Cardiac fibroblast (primary cell): ENCODE data around the gene VN1R2.
"Not testable (repeated sequence)": the region's sequence is repeated elsewhere in the genome, so short reads cannot be mapped to it uniquely, and the experiment has no call there.

Source experiments
- DNase-seq, 2 donors: peaks; one replicate each; pipeline versions ENCODE4 v3.0.0 to v3.0.0-alpha.2; 2010; ENCODE audit warnings: low read depth in 2 of 2
- H3K4me3 ChIP-seq, 2 donors: replicated peaks in 1 of 2; 1 replicate in 1 of 2; 2 replicates in 1 of 2; pipeline ENCODE4 v1.5.1; 2011; ENCODE audit warnings: low read depth in 2 of 2, low read length in 2 of 2, mild to moderate bottlenecking in 2 of 2, moderate library complexity in 1 of 2
- TF ChIP-seq, protein P1 (sequence below): IDR thresholded peaks from one replicate; pipeline ENCODE4 v1.5.1; 2011; ENCODE audit warnings: low read depth, mild to moderate bottlenecking, low read length, inconsistent platforms

The VN1R2 gene

DNA sequence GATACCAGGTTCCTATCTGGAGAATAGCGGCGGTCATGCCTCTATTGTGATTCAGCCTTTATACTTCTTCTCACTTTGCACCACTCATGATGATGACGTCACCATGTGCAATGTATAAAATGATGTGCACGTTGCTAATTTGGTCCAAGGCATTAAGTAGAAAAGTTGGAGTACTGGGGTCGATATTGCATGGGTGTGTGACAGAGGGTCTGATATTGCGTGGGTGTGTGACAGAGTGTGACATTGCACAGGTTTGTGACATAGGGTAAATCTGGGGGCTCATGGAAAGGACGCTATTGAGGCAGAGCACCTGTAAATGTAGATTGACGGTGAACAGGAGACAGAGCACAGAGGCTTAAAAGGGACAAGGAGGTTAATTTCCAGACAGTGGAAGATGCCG, 14.0 kb downstream of the VN1R2 start:
- TF ChIP-seq, protein P1, sequence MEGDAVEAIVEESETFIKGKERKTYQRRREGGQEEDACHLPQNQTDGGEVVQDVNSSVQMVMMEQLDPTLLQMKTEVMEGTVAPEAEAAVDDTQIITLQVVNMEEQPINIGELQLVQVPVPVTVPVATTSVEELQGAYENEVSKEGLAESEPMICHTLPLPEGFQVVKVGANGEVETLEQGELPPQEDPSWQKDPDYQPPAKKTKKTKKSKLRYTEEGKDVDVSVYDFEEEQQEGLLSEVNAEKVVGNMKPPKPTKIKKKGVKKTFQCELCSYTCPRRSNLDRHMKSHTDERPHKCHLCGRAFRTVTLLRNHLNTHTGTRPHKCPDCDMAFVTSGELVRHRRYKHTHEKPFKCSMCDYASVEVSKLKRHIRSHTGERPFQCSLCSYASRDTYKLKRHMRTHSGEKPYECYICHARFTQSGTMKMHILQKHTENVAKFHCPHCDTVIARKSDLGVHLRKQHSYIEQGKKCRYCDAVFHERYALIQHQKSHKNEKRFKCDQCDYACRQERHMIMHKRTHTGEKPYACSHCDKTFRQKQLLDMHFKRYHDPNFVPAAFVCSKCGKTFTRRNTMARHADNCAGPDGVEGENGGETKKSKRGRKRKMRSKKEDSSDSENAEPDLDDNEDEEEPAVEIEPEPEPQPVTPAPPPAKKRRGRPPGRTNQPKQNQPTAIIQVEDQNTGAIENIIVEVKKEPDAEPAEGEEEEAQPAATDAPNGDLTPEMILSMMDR, result no peak
- no peak overlapping the region for H3K4me3 ChIP-seq

DNA sequence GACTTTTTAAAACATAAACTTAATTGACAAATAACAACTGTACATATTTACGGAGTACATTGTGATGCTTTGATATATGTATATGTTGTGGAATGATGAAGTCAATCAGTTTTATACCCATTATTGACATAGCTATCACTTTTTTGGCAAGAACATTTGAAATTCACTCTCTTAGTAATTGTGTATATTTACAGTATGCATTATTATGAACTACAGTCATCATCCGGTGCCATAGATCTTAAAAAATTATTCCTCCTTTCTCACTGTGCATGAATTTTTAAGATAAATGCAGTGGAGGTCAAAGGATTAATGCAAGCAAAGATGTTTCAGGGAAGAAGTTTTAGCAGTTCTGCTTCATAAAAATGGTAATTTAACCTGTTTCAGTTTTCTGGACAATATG, 17.4 kb downstream of the VN1R2 start:
- TF ChIP-seq, protein P1, result no peak

More for the DNA sequence above, 14.0 kb downstream of the VN1R2 start:
- DNase-seq, result no peak

DNA sequence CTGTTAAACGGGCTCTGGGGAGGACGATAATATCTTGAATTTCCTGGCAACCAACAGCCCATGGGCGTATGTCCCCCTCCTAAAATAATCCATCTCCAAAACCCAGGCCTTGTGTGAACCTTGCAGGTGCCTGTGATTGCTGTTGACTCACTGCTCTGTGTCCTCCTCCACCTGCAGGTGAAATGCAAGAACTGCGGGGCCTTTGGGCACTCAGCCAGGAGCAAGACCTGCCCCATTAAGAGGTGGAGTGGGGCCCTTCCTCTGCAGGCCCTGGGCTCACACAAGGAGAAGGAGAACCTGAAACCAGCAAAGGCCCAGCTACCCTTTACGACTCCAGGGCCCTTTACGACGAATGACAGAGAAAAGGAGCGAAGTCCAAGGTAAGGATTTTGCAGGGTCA, 23.9 kb downstream of the VN1R2 start:
- DNase-seq, H3K4me3 ChIP-seq: not testable (repeated sequence)

More for the DNA sequence above, 17.4 kb downstream of the VN1R2 start:
- H3K4me3 ChIP-seq, result no peak overlapping the region
- DNase-seq, result no peak

DNA sequence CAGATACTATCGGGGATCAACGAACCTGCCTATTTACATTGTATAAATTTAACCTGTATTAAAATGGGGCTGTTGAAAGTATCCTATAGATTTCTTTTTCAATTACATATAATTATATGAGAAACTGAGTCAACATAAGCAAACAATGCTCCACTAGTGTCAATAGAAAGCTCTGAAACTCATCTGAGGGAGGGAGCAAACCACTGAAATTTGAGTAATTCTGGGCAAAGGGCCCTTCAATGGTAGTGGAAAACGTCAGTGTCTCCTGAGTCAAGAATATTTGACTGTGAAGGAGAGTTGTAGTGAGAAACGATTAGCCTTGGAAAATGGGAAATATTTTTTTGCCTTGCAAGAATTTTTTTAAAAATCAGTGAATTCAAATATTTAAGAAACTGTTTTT, 27.0 kb downstream of the VN1R2 start:
- H3K4me3 ChIP-seq, result no peak overlapping the region
- no peak for DNase-seq
- TF ChIP-seq, protein P1, result no peak

DNA sequence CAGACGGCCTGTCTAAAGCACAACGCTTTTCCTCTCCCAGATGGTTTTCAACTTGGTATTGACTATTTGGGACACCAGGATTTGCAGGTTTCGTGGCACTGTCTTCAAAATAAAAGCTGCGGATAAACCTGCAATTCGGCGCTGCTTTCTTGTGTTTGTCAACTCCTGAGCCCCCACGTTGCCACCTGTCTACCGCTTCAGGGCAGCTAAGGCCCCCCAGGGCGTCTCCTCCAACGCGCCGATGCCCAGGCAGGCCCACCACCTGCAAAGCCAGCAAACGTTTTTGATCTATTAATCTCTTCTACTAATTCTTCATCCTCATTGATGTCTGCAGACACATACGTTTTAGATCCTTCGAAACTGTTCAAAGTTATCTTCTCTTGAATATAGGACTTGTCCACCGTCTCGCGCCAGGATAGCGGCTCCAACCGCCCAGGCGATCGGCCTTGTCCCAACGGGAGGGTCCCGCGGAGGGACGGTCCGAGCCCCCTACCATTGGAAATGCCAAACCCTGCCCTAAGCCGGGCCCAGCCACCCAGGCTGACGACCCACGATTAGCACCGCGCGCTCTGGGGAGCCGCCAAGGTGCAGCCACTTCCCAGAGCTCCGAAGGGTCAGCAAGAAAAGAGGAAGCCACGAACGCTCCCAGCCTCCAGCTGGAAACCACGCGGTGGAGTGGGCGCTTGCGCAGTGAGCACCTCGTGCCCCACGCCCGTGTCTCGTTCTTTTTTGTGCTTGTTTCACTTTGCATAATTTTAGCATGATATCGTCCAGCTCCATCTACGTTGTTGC, 32.9 kb downstream of the VN1R2 start:
- no peak overlapping the region for H3K4me3 ChIP-seq
- TF ChIP-seq, protein P1, result no peak
- no peak for DNase-seq

DNA sequence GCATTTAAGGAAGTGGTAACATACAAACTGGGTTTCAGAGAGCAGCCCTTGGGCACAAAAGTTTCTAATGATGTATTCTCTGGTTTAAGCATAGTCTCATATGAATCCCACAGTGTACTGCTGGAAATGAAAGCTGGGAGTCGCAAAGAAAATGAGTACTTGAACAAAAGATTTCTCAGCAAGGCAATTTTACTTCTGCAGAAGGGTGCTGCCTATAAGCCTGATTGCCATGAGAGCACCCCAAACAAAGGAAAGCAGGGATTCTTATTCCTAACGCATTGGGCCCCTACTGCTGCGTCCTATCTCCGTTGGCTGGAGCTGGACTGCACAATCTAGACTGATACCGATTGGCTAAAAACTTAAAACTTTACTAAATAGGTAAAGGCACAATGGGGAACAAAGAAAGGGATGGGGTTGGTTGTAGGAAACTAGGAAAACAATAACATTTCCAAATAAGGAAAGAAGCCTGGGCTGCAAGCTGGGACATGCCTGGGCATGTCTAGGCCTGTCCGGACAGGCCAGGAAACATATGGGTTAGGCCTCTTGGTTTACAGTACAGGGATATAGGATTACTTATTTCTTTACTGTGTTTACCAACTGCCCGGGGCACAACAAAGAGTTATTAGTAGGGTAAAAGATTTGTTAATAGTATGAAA, 36.8 kb downstream of the VN1R2 start:
- DNase-seq, result peak in 1 of 2 donors; percentile 23
- no peak overlapping the region for H3K4me3 ChIP-seq
- TF ChIP-seq, protein P1, result no peak

DNA sequence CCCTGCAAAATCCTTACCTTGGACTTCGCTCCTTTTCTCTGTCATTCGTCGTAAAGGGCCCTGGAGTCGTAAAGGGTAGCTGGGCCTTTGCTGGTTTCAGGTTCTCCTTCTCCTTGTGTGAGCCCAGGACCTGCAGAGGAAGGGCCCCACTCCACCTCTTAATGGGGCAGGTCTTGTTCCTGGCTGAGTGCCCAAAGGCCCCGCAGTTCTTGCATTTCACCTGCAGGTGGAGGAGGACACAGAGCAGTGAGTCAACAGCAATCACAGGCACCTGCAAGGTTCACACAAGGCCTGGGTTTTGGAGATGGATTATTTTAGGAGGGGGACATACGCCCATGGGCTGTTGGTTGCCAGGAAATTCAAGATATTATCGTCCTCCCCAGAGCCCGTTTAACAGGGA, 43.2 kb downstream of the VN1R2 start:
- H3K4me3 ChIP-seq, result not testable (repeated sequence)

More for the DNA sequence above, 43.2 kb downstream of the VN1R2 start:
- DNase-seq, result not testable (repeated sequence)
